Hepatocyte (in vitro differentiated cells): Measurements from ENCODE around the gene LMTK2. TPM values are rescaled to one million over a fixed set of nuclear protein-coding genes. Genes with fewer than 3 reads are reported as not detected.
A peak's percentile ranks its signal among the peaks of the same experiment; 100 is the strongest.

Experiments
- DNase-seq: peaks from one replicate; pipeline ENCODE4 v3.0.0-alpha.2; 2016; ENCODE audit warnings: low spot score
- H2AFZ ChIP-seq: fragments of 200-600 bp; sonication (generic); 2 replicates; pipeline ENCODE4 v1.6.0; 2016; ENCODE audit warnings: antibody characterized with exemption, mild to moderate bottlenecking
- H3K27ac ChIP-seq: fragments of 200-600 bp; sonication (generic); 2 replicates; pipeline ENCODE4 v1.5.1; 2016; ENCODE audit warnings: mild to moderate bottlenecking
- H3K27me3 ChIP-seq: fragments of 200-600 bp; sonication (generic); 2 replicates; pipeline ENCODE4 v1.6.1; 2016
- H3K36me3 ChIP-seq: fragments of 200-600 bp; sonication (generic); replicated peaks from 2 replicates; pipeline ENCODE4 v1.5.1; 2016; ENCODE audit warnings: low read depth; ENCODE audit not compliant: insufficient read depth
- H3K4me1 ChIP-seq: fragments of 200-600 bp; sonication (generic); 2 replicates; pipeline ENCODE4 v1.5.1; 2016; ENCODE audit warnings: mild to moderate bottlenecking, moderate library complexity; ENCODE audit not compliant: insufficient read depth
- H3K4me2 ChIP-seq: fragments of 200-600 bp; sonication (generic); 2 replicates; pipeline ENCODE4 v1.6.0; 2016
- H3K4me3 ChIP-seq: fragments of 200-600 bp; sonication (generic); 2 replicates; pipeline ENCODE4 v1.5.1; 2016; ENCODE audit warnings: mild to moderate bottlenecking
- H3K79me2 ChIP-seq: fragments of 200-600 bp; sonication (generic); 2 replicates; pipeline ENCODE4 v1.6.0; 2017; ENCODE audit warnings: mild to moderate bottlenecking
- H3K9me2 ChIP-seq: fragments of 200-600 bp; sonication (generic); replicated peaks from 2 replicates; pipeline ENCODE4 v1.6.0; 2017; ENCODE audit warnings: mild to moderate bottlenecking; ENCODE audit not compliant: insufficient read depth
- H3K9me3 ChIP-seq: fragments of 200-600 bp; sonication (generic); 2 replicates; pipeline ENCODE4 v1.5.1; 2016; ENCODE audit warnings: low read depth, mild to moderate bottlenecking
- H4K20me1 ChIP-seq: fragments of 200-600 bp; sonication (generic); 2 replicates; pipeline ENCODE4 v1.6.0; 2016; ENCODE audit warnings: mild to moderate bottlenecking; ENCODE audit not compliant: insufficient read depth, poor library complexity, severe bottlenecking
- EZH2 ChIP-seq: fragments of 200-600 bp; sonication (generic); IDR thresholded peaks from 2 replicates; pipeline ENCODE4 v1.6.1; 2016; ENCODE audit warnings: antibody characterized with exemption, mild to moderate bottlenecking, borderline replicate concordance
- EZH2phosphoT487 ChIP-seq: fragments of 200-600 bp; sonication (generic); IDR thresholded peaks from one replicate; pipeline ENCODE4 v1.6.1; 2018; ENCODE audit warnings: antibody characterized with exemption, mild to moderate bottlenecking, low read depth, moderate library complexity; ENCODE audit not compliant: unreplicated experiment, severe bottlenecking
- WGBS: methylation state at CpG from one replicate; pipeline ENCODE4 v1.1.6; 2016; ENCODE audit warnings: low lambda C conversion rate; ENCODE audit errors: missing lambda C conversion rate; 5-methylcytosine and 5-hydroxymethylcytosine counted together
- polyA plus RNA-seq: library from polyadenylated mRNA; unstranded; fragments of >200 nt; fragmentation: Nextera tagmentation; extraction: Ambion mirVana; gene quantifications from 2 replicates; pipeline ENCODE4 v1.2.1, GENCODE V29; 2016
- total RNA-seq: library from RNA; depleted of rRNA; stranded (reverse); fragments of >200 nt; gene quantifications from 2 replicates; pipeline ENCODE4 v1.2.3, GENCODE V29; 2014
- TF ChIP-seq, protein P1 (sequence below): fragments of 200-600 bp; sonication (generic); IDR thresholded peaks from 2 replicates; pipeline ENCODE4 v1.5.1; 2016; ENCODE audit warnings: antibody characterized with exemption, mild to moderate bottlenecking; ENCODE audit not compliant: poor library complexity

Gene LMTK2
- total and polyA plus RNA-seq, 2 experiments from 2014 or later: 5.0 to 13.1 TPM

DNA sequence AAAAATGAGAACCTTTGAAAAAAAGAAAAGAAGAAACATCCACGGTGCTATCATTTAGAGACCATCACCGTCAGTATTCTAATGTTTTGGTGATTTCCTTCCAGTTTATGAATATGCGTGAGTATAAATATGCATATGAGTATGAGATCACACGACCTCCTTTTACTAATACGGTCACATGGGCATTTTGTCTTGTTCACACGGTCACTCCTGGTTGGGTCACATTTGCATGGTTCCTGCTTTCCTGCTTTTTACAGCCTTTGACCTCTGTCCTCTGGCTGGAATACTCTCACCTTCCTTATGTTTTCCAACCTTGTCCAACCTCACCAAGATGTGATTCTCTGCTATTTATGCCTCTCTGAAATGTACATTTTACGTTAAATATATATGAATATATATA lies 25.3 kb upstream of the LMTK2 start:
- TF ChIP-seq EZH2phosphoT487 (no peak), EZH2 (no peak)
- TF ChIP-seq, protein P1, sequence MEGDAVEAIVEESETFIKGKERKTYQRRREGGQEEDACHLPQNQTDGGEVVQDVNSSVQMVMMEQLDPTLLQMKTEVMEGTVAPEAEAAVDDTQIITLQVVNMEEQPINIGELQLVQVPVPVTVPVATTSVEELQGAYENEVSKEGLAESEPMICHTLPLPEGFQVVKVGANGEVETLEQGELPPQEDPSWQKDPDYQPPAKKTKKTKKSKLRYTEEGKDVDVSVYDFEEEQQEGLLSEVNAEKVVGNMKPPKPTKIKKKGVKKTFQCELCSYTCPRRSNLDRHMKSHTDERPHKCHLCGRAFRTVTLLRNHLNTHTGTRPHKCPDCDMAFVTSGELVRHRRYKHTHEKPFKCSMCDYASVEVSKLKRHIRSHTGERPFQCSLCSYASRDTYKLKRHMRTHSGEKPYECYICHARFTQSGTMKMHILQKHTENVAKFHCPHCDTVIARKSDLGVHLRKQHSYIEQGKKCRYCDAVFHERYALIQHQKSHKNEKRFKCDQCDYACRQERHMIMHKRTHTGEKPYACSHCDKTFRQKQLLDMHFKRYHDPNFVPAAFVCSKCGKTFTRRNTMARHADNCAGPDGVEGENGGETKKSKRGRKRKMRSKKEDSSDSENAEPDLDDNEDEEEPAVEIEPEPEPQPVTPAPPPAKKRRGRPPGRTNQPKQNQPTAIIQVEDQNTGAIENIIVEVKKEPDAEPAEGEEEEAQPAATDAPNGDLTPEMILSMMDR: no peak
- DNase-seq: no peak
- no peak overlapping the region for H3K27ac ChIP-seq
- no peaks in the 10 kb centered on the region for H3K9me2 ChIP-seq
- no peaks in the 10 kb centered on the region for H3K27me3 ChIP-seq
- H2AFZ ChIP-seq: no peak overlapping the region
- H3K9me3 ChIP-seq: no peaks in the 10 kb centered on the region
- no peaks in the 10 kb centered on the region for H3K36me3 ChIP-seq
- H3K79me2 ChIP-seq: no peaks in the 10 kb centered on the region
- no peaks in the 10 kb centered on the region for H4K20me1 ChIP-seq
- H3K4me1 ChIP-seq: peaks cover 6% of the 10 kb centered on the region
- WGBS: 86% methylated on average over 7 of the region's 7 CpGs
- H3K4me2 ChIP-seq: no peak overlapping the region
- H3K4me3 ChIP-seq: no peak overlapping the region

DNA sequence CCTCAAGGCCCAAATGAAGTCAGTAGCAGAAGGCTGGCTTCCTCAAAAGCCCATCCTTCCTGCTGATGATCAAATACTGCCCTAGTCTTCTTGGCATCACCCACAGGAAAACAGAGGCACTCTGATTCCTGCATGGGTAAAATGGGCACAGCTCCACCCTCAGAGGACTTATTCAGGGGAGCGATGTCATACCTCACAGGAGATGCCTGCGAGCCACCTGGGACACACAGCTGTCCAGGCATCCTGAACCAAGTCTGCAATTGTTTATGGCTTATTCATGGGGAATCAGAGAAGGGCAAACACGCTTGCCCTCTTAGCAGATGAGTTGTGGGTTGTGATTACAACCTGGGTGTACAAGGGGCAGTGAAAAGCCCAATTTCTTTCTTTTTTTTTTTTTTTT lies 22.0 kb upstream of the LMTK2 start:
- no peaks in the 10 kb centered on the region for H3K27me3 ChIP-seq
- no peak overlapping the region for H3K4me3 ChIP-seq
- WGBS: 90% methylated on average over 3 of the region's 3 CpGs
- no peak for DNase-seq
- H2AFZ ChIP-seq: no peak overlapping the region
- no peak overlapping the region for H3K4me2 ChIP-seq
- TF ChIP-seq EZH2phosphoT487 (no peak), EZH2 (no peak)
- TF ChIP-seq, protein P1: no peak
- no peaks in the 10 kb centered on the region for H3K9me2 ChIP-seq
- H3K79me2 ChIP-seq: no peaks in the 10 kb centered on the region
- H3K27ac ChIP-seq: no peak overlapping the region
- H3K4me1 ChIP-seq: peaks cover 6% of the 10 kb centered on the region
- H3K9me3 ChIP-seq: no peaks in the 10 kb centered on the region
- no peaks in the 10 kb centered on the region for H3K36me3 ChIP-seq
- no peaks in the 10 kb centered on the region for H4K20me1 ChIP-seq

DNA sequence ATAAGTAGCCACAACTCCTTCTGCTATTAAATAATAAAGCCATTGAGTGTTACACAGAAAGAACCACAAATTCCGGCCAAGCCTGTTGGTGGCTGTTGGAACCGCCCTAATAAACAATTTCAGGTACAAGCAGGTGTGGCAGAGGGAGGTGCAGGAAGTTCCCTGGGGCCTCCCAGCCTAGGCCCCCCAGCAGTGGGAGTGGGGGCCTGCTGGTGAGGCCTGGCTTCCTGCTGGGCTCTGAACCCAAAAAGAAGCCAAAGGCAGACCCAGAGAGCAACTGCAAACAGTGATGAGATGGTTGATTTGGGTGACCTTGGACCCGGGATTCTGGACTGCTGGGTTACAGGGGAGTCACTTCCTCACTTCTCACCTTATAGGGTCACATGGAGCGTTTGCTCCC lies 21.0 kb upstream of the LMTK2 start:
- Histone ChIP-seq H3K79me2 (no peaks in the 10 kb centered on the region), H3K4me1 (peaks cover 6% of the 10 kb centered on the region), H3K27ac (no peak overlapping the region), H3K9me2 (no peaks in the 10 kb centered on the region), H3K4me3 (no peak overlapping the region), H3K4me2 (no peak overlapping the region), H2AFZ (no peak overlapping the region), H3K9me3 (no peaks in the 10 kb centered on the region), H4K20me1 (no peaks in the 10 kb centered on the region), H3K27me3 (no peaks in the 10 kb centered on the region), H3K36me3 (no peaks in the 10 kb centered on the region)
- no peak for DNase-seq
- WGBS: 68% methylated on average over 4 of the region's 4 CpGs
- TF ChIP-seq EZH2phosphoT487 (no peak), EZH2 (no peak)
- TF ChIP-seq, protein P1: no peak

DNA sequence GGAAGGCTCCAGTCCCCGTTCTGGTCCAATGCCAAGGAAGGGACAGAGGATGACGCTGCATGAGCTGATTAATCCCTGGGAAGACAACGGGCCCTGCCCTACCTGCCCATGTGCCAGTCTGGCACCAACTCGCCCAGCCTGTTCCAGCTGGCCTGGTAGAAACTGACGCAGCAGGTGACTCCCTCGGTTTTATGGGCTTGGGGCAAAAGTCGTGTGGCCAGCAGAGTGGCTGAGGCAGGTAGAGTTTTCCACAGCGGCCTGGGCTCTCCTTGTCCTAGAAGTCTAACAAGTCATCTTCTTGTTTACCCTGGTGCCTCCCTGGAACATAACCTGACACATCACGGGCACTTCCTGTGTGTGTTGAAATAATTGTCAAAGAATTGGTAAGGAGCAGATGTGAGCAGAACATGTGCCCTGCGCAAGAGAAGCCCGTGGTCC lies 20.4 kb upstream of the LMTK2 start:
- H4K20me1 ChIP-seq: no peaks in the 10 kb centered on the region
- no peak overlapping the region for H3K27ac ChIP-seq
- H3K9me3 ChIP-seq: no peaks in the 10 kb centered on the region
- H3K4me3 ChIP-seq: no peak overlapping the region
- H3K4me2 ChIP-seq: no peak overlapping the region
- no peaks in the 10 kb centered on the region for H3K27me3 ChIP-seq
- H3K9me2 ChIP-seq: no peaks in the 10 kb centered on the region
- peak; percentile 13 for DNase-seq
- no peaks in the 10 kb centered on the region for H3K79me2 ChIP-seq
- H3K4me1 ChIP-seq: peaks cover 6% of the 10 kb centered on the region
- H2AFZ ChIP-seq: no peak overlapping the region
- H3K36me3 ChIP-seq: no peaks in the 10 kb centered on the region
- TF ChIP-seq, protein P1: no peak
- TF ChIP-seq EZH2phosphoT487 (no peak), EZH2 (no peak)
- 86% methylated on average over 11 of the region's 11 CpGs for WGBS
